Vagina (tissue), 2 donors: ENCODE data around the gene DLG5. TPM values are rescaled to one million over a fixed set of nuclear protein-coding genes. Genes with fewer than 3 reads are reported as not detected.

Experiments used
- DNase-seq, 2 donors: peaks; one replicate each; pipeline ENCODE4 v3.0.0-alpha.2; 2017; ENCODE audit errors: extremely low spot score in 2 of 2
- H3K27ac ChIP-seq: fragments of 200-600 bp; sonication (generic); one replicate; pipeline ENCODE4 v1.5.1; 2019
- H3K27me3 ChIP-seq: fragments of 200-600 bp; sonication (generic); one replicate; pipeline ENCODE4 v1.5.1; 2019
- H3K36me3 ChIP-seq, 2 donors: fragments of 200-600 bp; sonication (generic); one replicate each; pipeline ENCODE4 v1.5.1; 2017 to 2019
- H3K4me1 ChIP-seq: fragments of 200-600 bp; sonication (generic); one replicate; pipeline ENCODE4 v1.5.1; 2019
- H3K4me3 ChIP-seq, 2 donors: fragments of 200-600 bp; sonication (generic); 1 replicate in 1 of 2; 2 replicates in 1 of 2; pipeline ENCODE4 v1.5.1; 2016 to 2019
- H3K9me3 ChIP-seq: fragments of 200-600 bp; sonication (generic); one replicate; pipeline ENCODE4 v1.5.1; 2019
- CTCF ChIP-seq, 3 experiments: fragments of 450-650 bp in 2 of 3; fragments of 200-600 bp in 1 of 3; sonication (generic) in 1 of 3; IDR thresholded peaks; one replicate each; pipeline ENCODE4 v1.5.1; 2017 to 2019; ENCODE audit warnings: antibody characterized with exemption in 3 of 3, mild to moderate bottlenecking in 2 of 3, moderate library complexity in 2 of 3
- POLR2A ChIP-seq, 2 donors: fragments of 450-650 bp; IDR thresholded peaks; one replicate each; pipeline ENCODE4 v1.6.1; 2017; ENCODE audit warnings: antibody characterized with exemption in 2 of 2, mild to moderate bottlenecking in 2 of 2, moderate library complexity in 2 of 2
- POLR2AphosphoS5 ChIP-seq, 2 donors: sonication (generic); formaldehyde crosslinking; IDR thresholded peaks; one replicate each; pipeline ENCODE4 v1.9.0; 2017; ENCODE audit warnings: antibody characterized with exemption in 2 of 2, mild to moderate bottlenecking in 2 of 2, low read depth in 1 of 2; ENCODE audit not compliant: insufficient read depth in 1 of 2
- intact Hi-C: fragments of 100-400 bp; cut with DNase I; formaldehyde crosslinking; loops from one replicate; pipeline ENCODE4 v1.15.1; 2023
- total RNA-seq: library from RNA; depleted of rRNA; stranded (reverse); fragments of >200 nt; gene quantifications from one replicate; pipeline ENCODE4 v1.2.3, GENCODE V29; 2016

Gene DLG5
- total RNA-seq, 1 donor from 2014 or later = 57.5 TPM

DNA sequence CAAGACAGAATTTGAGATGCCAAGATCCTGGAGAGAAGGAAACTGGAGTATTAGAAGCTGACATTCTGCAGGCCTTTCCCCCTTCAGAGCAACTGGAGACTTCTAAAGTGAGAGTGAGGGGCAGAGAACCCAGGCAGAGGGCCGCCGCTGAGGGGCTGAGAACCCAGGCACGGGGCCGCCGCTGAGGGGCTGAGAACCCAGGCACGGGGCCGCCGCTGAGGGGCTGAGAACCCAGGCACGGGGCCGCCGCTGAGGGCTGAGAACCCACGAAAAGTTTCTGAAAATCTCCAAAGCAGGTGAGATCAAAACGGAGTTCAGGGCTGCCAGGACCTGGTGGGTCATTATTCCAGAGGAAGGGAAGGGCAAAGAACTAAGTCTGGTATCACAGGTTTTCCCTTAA is 126.2 kb downstream of the DLG5 start:
- Histone ChIP-seq H3K36me3 (peaks cover 0 to 79% of the 10 kb centered on the region in 2 donors), H3K4me1 (no peaks in the 10 kb centered on the region), H3K9me3 (no peaks in the 10 kb centered on the region), H3K4me3 (no peak overlapping the region), H3K27me3 (no peaks in the 10 kb centered on the region), H3K27ac (no peak overlapping the region)
- no peak for DNase-seq
- intact Hi-C loops = no loop called here
- TF ChIP-seq POLR2A (IDR thresholded peaks at IDR 0.05) (no peak), CTCF (IDR thresholded peaks at IDR 0.05) (no peak), POLR2AphosphoS5 (IDR thresholded peaks at IDR 0.05; ENCODE audit: insufficient read depth in 1 of 2, low read depth in 1 of 2) (no peak)

- Histone ChIP-seq H3K4me1 (no peaks in the 10 kb centered on the region), H3K36me3 (peaks cover 0 to 79% of the 10 kb centered on the region in 2 donors), H3K27me3 (no peaks in the 10 kb centered on the region), H3K9me3 (no peaks in the 10 kb centered on the region), H3K4me3 (no peak overlapping the region), H3K27ac (no peak overlapping the region)
- intact Hi-C loops = no loop called here
- DNase-seq = no peak
- TF ChIP-seq POLR2AphosphoS5 (IDR thresholded peaks at IDR 0.05; ENCODE audit: insufficient read depth in 1 of 2, low read depth in 1 of 2) (no peak), POLR2A (IDR thresholded peaks at IDR 0.05) (no peak), CTCF (IDR thresholded peaks at IDR 0.05) (no peak)
Measured at GRCh38 chr10:77799352-77799751, 127.2 kb downstream of the DLG5 start.

- H3K27me3 ChIP-seq = no peaks in the 10 kb centered on the region
- H3K36me3 ChIP-seq = peaks cover 0 to 78% of the 10 kb centered on the region in 2 donors
- H3K4me3 ChIP-seq = no peak overlapping the region
- no peak overlapping the region for H3K27ac ChIP-seq
- TF ChIP-seq CTCF (IDR thresholded peaks at IDR 0.05) (no peak), POLR2AphosphoS5 (IDR thresholded peaks at IDR 0.05; ENCODE audit: insufficient read depth in 1 of 2, low read depth in 1 of 2) (no peak), POLR2A (IDR thresholded peaks at IDR 0.05) (no peak)
- intact Hi-C loops = no loop called here
- H3K9me3 ChIP-seq = no peaks in the 10 kb centered on the region
- H3K4me1 ChIP-seq = no peaks in the 10 kb centered on the region
- no peak for DNase-seq
Measured at GRCh38 chr10:77798940-77799339, 127.6 kb downstream of the DLG5 start.

- Histone ChIP-seq H3K27me3 (no peaks in the 10 kb centered on the region), H3K27ac (no peak overlapping the region), H3K4me3 (no peak overlapping the region), H3K36me3 (peaks cover 0 to 91% of the 10 kb centered on the region in 2 donors), H3K4me1 (no peaks in the 10 kb centered on the region), H3K9me3 (no peaks in the 10 kb centered on the region)
- intact Hi-C loops = no loop called here
- TF ChIP-seq POLR2A (IDR thresholded peaks at IDR 0.05) = no peak
- TF ChIP-seq POLR2AphosphoS5 (IDR thresholded peaks at IDR 0.05; ENCODE audit: insufficient read depth in 1 of 2, low read depth in 1 of 2) = no peak
- no peak for TF ChIP-seq CTCF (IDR thresholded peaks at IDR 0.05)
- DNase-seq = no peak
Measured at GRCh38 chr10:77796311-77796915, 130.1 kb downstream of the DLG5 start.

GRCh38 chr10:77795426-77796055 is 131.0 kb downstream of the DLG5 start:
- DNase-seq = no peak
- Histone ChIP-seq H3K27me3 (no peaks in the 10 kb centered on the region), H3K4me1 (no peaks in the 10 kb centered on the region), H3K27ac (no peak overlapping the region), H3K4me3 (no peak overlapping the region), H3K36me3 (peaks cover 0 to 88% of the 10 kb centered on the region in 2 donors), H3K9me3 (no peaks in the 10 kb centered on the region)
- TF ChIP-seq CTCF (IDR thresholded peaks at IDR 0.05) (no peak), POLR2A (IDR thresholded peaks at IDR 0.05) (no peak), POLR2AphosphoS5 (IDR thresholded peaks at IDR 0.05; ENCODE audit: insufficient read depth in 1 of 2, low read depth in 1 of 2) (no peak)
- intact Hi-C loops = no loop called here
